Ovary (tissue), 10 donors: Measurements from ENCODE around the gene NDUFS5. TPM values are rescaled to one million over a fixed set of nuclear protein-coding genes. Genes with fewer than 3 reads are reported as not detected.
"Not testable (repeated sequence)": the region's sequence is repeated elsewhere in the genome, so short reads cannot be mapped to it uniquely, and the experiment has no call there.

Source experiments
- DNase-seq, 5 donors: peaks; one replicate each; pipeline ENCODE4 v3.0.0-alpha.2; 2019 to 2020
- H3K27ac ChIP-seq, 2 donors: fragments of 200-600 bp; one replicate each; pipeline versions ENCODE4 v1.5.1 to v1.8.0; 2019 to 2022
- H3K27me3 ChIP-seq: fragments of 200-600 bp; one replicate; pipeline ENCODE4 v1.8.0; 2022
- H3K36me3 ChIP-seq: fragments of 200-600 bp; sonication (generic); one replicate; pipeline ENCODE4 v1.5.1; 2019
- H3K4me1 ChIP-seq: one replicate; pipeline ENCODE4 v1.8.1; 2013; ENCODE audit warnings: mild to moderate bottlenecking, moderate library complexity; ENCODE audit not compliant: insufficient read depth
- H3K4me3 ChIP-seq: fragments of 200-600 bp; sonication (generic); one replicate; pipeline ENCODE4 v1.5.1; 2017
- H3K9me3 ChIP-seq, 2 donors: fragments of 200-600 bp in 1 of 2; sonication (generic) in 1 of 2; one replicate each; pipeline versions ENCODE4 v1.5.1 to v1.8.1; 2013 to 2019; ENCODE audit warnings: mild to moderate bottlenecking in 1 of 2, moderate library complexity in 1 of 2
- EP300 ChIP-seq: sonication (generic); formaldehyde crosslinking; IDR thresholded peaks from one replicate; pipeline ENCODE4 v1.6.1; 2017; ENCODE audit warnings: antibody characterized with exemption
- POLR2A ChIP-seq: fragments of 450-650 bp; IDR thresholded peaks from one replicate; pipeline ENCODE4 v1.6.1; 2017; ENCODE audit warnings: antibody characterized with exemption, mild to moderate bottlenecking, moderate library complexity
- WGBS, 3 donors: extraction: QIAGEN DNeasy Blood & Tissue Kit in 1 of 3; methylation state at CpG; one replicate each; pipeline versions ENCODE4 v1.1.5 to v1.1.7; 2013 to 2017; 5-methylcytosine and 5-hydroxymethylcytosine counted together
- intact Hi-C, 4 donors: fragments of 100-400 bp; cut with DNase I; formaldehyde crosslinking; loops; one replicate each; pipeline versions ENCODE4 v1.11.0 to v1.15.1; 2022 to 2023
- long read RNA-seq, 3 donors: library from polyadenylated mRNA in 2 of 3; unstranded in 2 of 3; transcript quantifications; one replicate each; pipeline ENCODE4 v2.0.0 and lab custom pipeline, GENCODE V29; 2021 to 2026
- polyA plus RNA-seq, 2 donors: library from polyadenylated mRNA; stranded (reverse); fragments of 200-250 nt in 1 of 2; fragments of 350-450 nt in 1 of 2; fragmentation: Illumina TruSeq in 1 of 2; extraction: RNeasy Lipid Tissue Mini Kit (QIAGEN cat#74804) in 1 of 2; gene quantifications; one replicate each; pipeline ENCODE4 v1.2.3, GENCODE V29; 2013 to 2014
- total RNA-seq, 7 donors: library from RNA; depleted of rRNA in 2 of 7; stranded (reverse); fragments of >200 nt in 2 of 7; fragmentation: NEBNext Ultra II Directional in 3 of 7; extraction: Animal tissue kit (Norgen Biotek cat#: 25700) in 3 of 7; gene quantifications; one replicate each; pipeline versions ENCODE4 v1.1.0 to v1.2.4, GENCODE V29; 2016 to 2023
- TF ChIP-seq, protein P1 (sequence below), 3 donors: fragments of 450-650 bp in 2 of 3; fragments of 200-600 bp in 1 of 3; IDR thresholded peaks; one replicate each; pipeline versions ENCODE4 v1.5.1 to v1.8.0; 2016 to 2022; ENCODE audit warnings: antibody characterized with exemption in 3 of 3, mild to moderate bottlenecking in 1 of 3
- donor health status: DM: no; HTN: no; CAD: no; lungs with moderate emphysema.
- donor health status: DM: no; HTN: no; CAD: no.
- donor health status: Bipolar disorder and iron deficiency.
- donor health status: DM: yes; HTN: yes; CAD: no.
- donor health status: DM: no; HTN: no; CAD: no.
- donor health status: DM: yes; HTN: yes; CAD: no.

The NDUFS5 gene
- 100 to 1,000 TPM; 126 to 378 (median 195) TPM for total RNA-seq
- 100 to 1,000 TPM; 438 to 492 TPM for polyA plus RNA-seq
- long read RNA-seq, donor 1, transcript NDUFS5-201 (3 exons, 544 nt) = major isoform, 19 of 34 reads
- long read RNA-seq, donor 1, transcript NDUFS5-202 (3 exons, 548 nt) = minor isoform, 14 of 34 reads
- long read RNA-seq, donor 1, partial matches to known transcripts = 0 of 34 reads
- long read RNA-seq, donor 1, other reads (novel, unspliced or antisense) = 1 of 34 reads
- long read RNA-seq, donor 2, transcript NDUFS5-201 (3 exons, 544 nt) = major isoform, 94 of 193 reads
- long read RNA-seq, donor 2, transcript NDUFS5-202 (3 exons, 548 nt) = minor isoform, 90 of 193 reads
- long read RNA-seq, donor 2, partial matches to known transcripts = 9 of 193 reads
- long read RNA-seq, donor 2, other reads (novel, unspliced or antisense) = 0 of 193 reads
- long read RNA-seq, donor 3, transcript NDUFS5-201 (3 exons, 544 nt) = major isoform, 62 of 102 reads
- long read RNA-seq, donor 3, transcript NDUFS5-202 (3 exons, 548 nt) = minor isoform, 32 of 102 reads
- long read RNA-seq, donor 3, partial matches to known transcripts = 7 of 102 reads
- long read RNA-seq, donor 3, other reads (novel, unspliced or antisense) = 1 of 102 reads

GRCh38 chr1:39026051-39026865, at the start of gene NDUFS5:
Gene NDUFS5, plus strand, starts transcription at chr1:39026350. Its CDS starts 2,375 bp downstream, at chr1:39028725.
- Histone ChIP-seq H3K27ac (peak within 1 kb of the TSS; percentile 92 to 97), H3K4me1 (peaks cover 3% of the 10 kb centered on the region), H3K36me3 (no peaks in the 10 kb centered on the region), H3K27me3 (no peaks in the 10 kb centered on the region), H3K4me3 (peak within 1 kb of the TSS; percentile 86), H3K9me3 (no peaks in the 10 kb centered on the region)
- 0% methylated on average over 47 of the region's 47 CpGs for WGBS, 3 donors
- peak; percentile 90 to 95 (median 92) for DNase-seq
- intact Hi-C loops = no loop called here
- TF ChIP-seq EP300 = peak; percentile 36
- TF ChIP-seq, protein P1, sequence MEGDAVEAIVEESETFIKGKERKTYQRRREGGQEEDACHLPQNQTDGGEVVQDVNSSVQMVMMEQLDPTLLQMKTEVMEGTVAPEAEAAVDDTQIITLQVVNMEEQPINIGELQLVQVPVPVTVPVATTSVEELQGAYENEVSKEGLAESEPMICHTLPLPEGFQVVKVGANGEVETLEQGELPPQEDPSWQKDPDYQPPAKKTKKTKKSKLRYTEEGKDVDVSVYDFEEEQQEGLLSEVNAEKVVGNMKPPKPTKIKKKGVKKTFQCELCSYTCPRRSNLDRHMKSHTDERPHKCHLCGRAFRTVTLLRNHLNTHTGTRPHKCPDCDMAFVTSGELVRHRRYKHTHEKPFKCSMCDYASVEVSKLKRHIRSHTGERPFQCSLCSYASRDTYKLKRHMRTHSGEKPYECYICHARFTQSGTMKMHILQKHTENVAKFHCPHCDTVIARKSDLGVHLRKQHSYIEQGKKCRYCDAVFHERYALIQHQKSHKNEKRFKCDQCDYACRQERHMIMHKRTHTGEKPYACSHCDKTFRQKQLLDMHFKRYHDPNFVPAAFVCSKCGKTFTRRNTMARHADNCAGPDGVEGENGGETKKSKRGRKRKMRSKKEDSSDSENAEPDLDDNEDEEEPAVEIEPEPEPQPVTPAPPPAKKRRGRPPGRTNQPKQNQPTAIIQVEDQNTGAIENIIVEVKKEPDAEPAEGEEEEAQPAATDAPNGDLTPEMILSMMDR (IDR thresholded peaks at IDR 0.05) = no peak
- peak; percentile 96 for TF ChIP-seq POLR2A

DNA sequence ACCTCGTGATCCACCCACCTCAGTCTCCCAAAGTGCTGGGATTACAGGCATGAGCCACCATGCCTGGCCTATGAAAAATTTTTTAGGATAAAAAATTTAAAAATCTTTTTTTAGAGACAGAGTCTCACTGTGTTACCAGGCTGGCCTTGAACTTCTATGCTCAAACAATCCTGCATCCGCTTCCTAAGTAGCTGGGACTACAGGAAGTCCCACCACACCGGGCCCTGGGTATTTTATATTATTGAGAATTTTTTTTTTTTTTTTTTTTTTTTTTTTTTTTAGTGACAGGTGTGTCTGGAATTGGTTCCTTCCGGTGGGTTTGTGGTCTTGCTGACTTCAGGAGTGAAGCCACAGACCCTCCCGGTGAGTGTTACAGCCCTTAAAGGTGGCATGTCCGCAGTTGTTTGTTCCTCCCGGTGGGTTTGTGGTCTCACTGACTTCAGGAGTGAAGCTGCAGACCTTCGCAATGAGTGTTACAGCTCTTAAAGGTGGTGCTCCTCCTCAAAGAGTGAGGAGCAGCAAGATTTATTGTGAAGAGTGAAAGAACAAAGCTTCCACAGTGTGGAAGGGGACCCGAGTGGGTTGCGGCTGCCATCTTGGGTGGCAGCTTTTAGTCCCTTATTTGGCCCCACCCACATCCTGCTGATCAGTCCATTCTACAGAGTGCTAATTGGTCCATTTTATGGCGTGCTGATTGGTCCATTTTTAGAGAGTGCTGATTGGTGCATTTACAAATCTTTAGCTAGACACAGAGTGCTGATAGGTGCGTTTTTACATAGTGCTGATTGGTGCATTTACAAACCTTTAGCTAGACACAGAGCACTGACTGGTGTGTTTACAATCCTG, 48.5 kb upstream of the NDUFS5 start:
- DNase-seq, intact Hi-C loops, H3K4me3 ChIP-seq, H3K27me3 ChIP-seq, H3K4me1 ChIP-seq, H3K9me3 ChIP-seq, H3K27ac ChIP-seq, H3K36me3 ChIP-seq: not testable (repeated sequence)
- WGBS, 3 donors = 87 to 92% (median 88%) methylated on average over 12 of the region's 12 CpGs

GRCh38 chr1:38978245-38978542, 48.0 kb upstream of the NDUFS5 start:
- intact Hi-C loops, H3K4me3 ChIP-seq, H3K27me3 ChIP-seq, DNase-seq, H3K4me1 ChIP-seq, H3K27ac ChIP-seq, H3K36me3 ChIP-seq, H3K9me3 ChIP-seq: not testable (repeated sequence)
- WGBS, 3 donors = 89 to 93% (median 90%) methylated on average over 6 of the region's 6 CpGs

- intact Hi-C loops, H3K27me3 ChIP-seq, DNase-seq, H3K36me3 ChIP-seq, H3K4me3 ChIP-seq, H3K27ac ChIP-seq, H3K9me3 ChIP-seq, H3K4me1 ChIP-seq: not testable (repeated sequence)
- 17 to 29% (median 22%) methylated on average over 1 of the region's 1 CpG for WGBS, 3 donors
Observed at GRCh38 chr1:38979380-38979779, 46.8 kb upstream of the NDUFS5 start.

GRCh38 chr1:38989979-38990378, 36.2 kb upstream of the NDUFS5 start:
- no peaks in the 10 kb centered on the region for H3K27me3 ChIP-seq
- no peak for DNase-seq
- no peak overlapping the region for H3K27ac ChIP-seq
- H3K36me3 ChIP-seq = no peaks in the 10 kb centered on the region
- intact Hi-C loops = loop anchor here in 2 of 4 donors (10.0 kb wide), 1 partner anchor 115 kb away; the partner anchor contains the start of gene MYCBP (in 2 of the 2)
- H3K4me1 ChIP-seq = peaks cover 5% of the 10 kb centered on the region
- H3K4me3 ChIP-seq = no peak overlapping the region
- no peak for TF ChIP-seq EP300
- TF ChIP-seq, protein P1 (IDR thresholded peaks at IDR 0.05) = no peak
- no peak for TF ChIP-seq POLR2A
- H3K9me3 ChIP-seq = no peaks in the 10 kb centered on the region
- 23 to 83% (median 68%) methylated on average over 2 of the region's 2 CpGs for WGBS, 3 donors
